Activated T-cell treated with anti-CD3 and anti-CD28 coated beads, Interleukin-2, amount 50 U/mL, for 48 hours (primary cell): Measurements from ENCODE around the gene FAM177B.
"Not testable (repeated sequence)": the region's sequence is repeated elsewhere in the genome, so short reads cannot be mapped to it uniquely, and the experiment has no call there.

ENCODE experiments used
- DNase-seq, 2 experiments: peaks; one replicate each; pipeline ENCODE4 v3.0.0-alpha.2; 2020

Gene FAM177B

DNA sequence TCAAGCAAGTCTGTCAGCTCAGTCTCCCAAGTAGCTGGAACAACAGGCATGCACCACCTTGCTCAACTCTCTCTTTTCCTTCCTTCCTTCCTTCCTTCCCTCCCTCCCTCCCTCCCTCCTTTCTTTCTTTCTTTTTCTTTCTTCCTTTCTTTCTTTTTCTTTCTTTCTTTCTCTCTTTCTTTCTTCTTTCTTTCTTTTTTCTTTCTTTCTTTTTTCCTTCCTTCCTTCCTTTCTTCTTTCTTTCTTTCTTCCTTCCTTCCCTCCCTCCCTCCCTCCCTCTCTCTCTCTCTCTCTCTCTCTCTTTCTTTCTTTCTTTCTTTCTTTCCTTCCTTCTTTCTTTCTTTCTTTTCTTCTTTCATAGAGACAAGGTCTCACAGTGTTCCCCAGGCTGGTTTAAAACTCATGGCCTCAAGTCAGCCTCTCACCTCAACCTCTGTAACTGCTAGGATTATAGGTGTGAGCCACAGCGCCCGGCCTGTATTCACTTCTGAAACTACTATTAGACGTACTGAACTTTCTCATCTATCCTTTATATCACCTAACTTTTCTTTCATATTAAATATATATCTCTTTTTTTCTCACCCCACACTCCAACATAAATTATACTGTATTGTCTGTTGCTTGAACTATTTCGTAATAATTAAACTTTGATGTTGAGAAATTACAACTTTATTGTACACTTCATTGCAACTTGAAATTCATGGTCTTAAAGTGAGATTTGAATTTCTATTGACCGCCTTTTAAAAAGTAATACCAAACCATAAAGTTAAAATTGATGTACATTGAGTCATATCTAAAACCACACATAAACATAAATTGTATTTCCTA is 4.8 kb downstream of the FAM177B start:
- not testable (repeated sequence) for DNase-seq

- no peak for DNase-seq
Observed at GRCh38 chr1:222749927-222750326, 12.9 kb downstream of the FAM177B start.

- DNase-seq: no peak
Observed at GRCh38 chr1:222750651-222751050, 13.6 kb downstream of the FAM177B start.

- DNase-seq: no peak
Observed at GRCh38 chr1:222751255-222751654, 14.3 kb downstream of the FAM177B start.

- no peak for DNase-seq
Observed at GRCh38 chr1:222754366-222755139, 17.6 kb downstream of the FAM177B start.

- no peak for DNase-seq
Observed at GRCh38 chr1:222757646-222758268, 20.8 kb downstream of the FAM177B start.

DNA sequence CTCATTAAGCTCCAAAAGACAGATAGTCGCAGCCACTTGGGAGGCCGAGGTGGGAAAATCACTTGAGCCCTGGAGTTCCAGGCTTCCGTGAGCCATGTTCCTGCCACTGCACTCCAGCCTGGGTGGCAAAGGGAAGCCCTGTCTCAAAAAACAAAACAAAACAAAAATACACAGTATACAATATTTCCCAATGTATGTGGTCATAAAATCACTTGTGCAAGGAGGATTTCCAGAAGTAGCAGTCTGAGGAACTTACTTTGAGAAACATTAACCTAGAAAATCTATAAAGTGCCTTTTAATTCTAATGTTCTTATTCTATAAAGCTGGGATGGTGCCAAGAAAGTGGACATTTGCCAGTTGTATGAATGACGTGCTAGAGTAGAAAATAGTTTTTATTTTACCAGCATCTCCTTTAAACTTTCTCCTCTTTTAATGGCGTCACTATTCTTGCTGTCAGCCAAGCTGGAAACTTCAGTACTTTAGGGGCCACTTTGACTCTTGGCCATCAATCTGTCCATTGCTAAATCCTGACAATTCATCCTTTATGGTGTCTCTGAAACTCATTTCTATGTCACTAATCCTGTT is 22.5 kb downstream of the FAM177B start:
- no peak for DNase-seq

DNA sequence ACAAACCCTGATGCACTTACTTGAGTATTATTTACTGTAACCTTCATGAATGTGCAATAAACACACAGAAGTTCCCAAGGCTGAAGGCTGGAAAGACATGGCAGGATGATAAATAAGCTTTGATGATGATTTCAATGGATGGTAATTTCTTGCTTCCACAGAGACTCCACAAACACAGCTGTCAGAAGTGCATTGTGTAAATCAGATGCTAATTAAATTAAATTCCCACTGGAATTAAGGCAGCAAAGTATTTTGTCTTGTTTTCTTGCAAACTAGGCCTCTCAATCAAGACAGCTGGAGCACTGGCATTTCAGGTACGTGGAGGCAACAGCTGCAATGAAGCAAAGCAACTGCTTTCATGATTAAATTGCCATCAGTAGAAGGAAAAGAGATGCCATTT is 24.1 kb downstream of the FAM177B start:
- DNase-seq: no peak

DNA sequence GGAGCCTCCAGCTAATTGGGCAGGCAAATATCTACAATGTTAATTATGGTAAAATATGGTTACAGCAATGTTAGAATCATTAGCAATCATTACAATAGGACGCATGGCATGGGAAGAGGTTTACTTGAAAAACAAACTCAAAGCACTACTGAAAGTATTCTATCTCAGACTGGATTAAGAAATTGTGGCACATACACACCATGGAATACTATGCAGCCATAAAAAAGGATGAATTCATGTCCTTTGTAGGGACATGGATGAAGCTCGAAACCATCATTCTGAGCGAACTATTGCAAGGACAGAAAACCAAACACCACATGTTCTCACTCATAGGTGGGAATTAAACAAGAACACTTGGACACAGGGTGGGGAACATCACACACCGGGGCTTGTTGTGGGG is 25.2 kb downstream of the FAM177B start:
- not testable (repeated sequence) for DNase-seq

DNA sequence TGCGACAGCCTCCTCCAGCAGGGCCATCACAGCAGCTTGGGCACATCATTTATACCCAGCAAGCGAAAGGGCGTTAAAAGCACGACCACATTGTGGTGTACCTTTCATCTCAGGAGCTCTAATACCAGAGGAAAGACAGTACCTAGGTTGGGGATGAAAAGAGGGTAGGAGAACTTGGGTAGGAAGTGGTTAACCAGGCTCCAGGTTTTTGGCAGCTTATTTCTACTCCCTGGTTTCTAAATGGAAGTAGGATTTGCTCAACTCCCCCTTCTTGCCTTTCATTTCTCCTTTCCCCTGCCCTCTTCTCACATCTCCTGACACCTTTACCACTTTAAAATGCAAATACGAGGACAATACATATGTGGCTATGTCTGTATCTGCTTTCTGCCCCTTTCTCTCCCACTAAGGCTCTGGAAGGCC is 30.2 kb downstream of the FAM177B start:
- no peak for DNase-seq

- DNase-seq: no peak
Observed at GRCh38 chr1:222768592-222768991, 31.6 kb downstream of the FAM177B start.

- DNase-seq: no peak
Observed at GRCh38 chr1:222769181-222769580, 32.2 kb downstream of the FAM177B start.

GRCh38 chr1:222769971-222770620 is 33.1 kb downstream of the FAM177B start:
- no peak for DNase-seq

- DNase-seq: no peak
Observed at GRCh38 chr1:222772996-222773379, 36.0 kb downstream of the FAM177B start.

- no peak for DNase-seq
Observed at GRCh38 chr1:222777463-222777862, 40.5 kb downstream of the FAM177B start.

GRCh38 chr1:222777977-222778376 is 41.0 kb downstream of the FAM177B start:
- DNase-seq: no peak

GRCh38 chr1:222781251-222781650 is 44.2 kb downstream of the FAM177B start:
- DNase-seq: no peak

GRCh38 chr1:222783051-222783450 is 46.0 kb downstream of the FAM177B start:
- DNase-seq: no peak

- DNase-seq: no peak
Observed at GRCh38 chr1:222784371-222784770, 47.4 kb downstream of the FAM177B start.

- no peak for DNase-seq
Observed at GRCh38 chr1:222784916-222785315, 47.9 kb downstream of the FAM177B start.

DNA sequence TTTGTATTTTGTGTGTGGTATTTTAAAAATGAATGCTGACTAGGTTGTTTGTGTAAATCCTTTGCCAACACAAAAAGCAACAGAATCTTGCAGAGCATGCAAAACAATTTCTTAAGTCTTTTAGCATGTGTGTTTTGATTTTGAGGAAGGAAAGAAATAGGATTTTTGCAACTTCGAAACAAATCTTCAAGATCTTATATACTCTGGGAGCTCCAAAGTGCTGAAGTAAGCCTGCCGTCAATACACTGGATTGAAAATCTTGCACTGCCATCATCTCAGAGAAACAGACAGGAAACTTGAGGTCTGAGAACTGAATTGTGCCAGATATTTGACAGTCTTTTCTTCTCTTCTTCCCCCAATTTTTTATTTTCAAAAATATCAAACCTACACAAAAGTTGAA is 48.5 kb downstream of the FAM177B start:
- no peak for DNase-seq

DNA sequence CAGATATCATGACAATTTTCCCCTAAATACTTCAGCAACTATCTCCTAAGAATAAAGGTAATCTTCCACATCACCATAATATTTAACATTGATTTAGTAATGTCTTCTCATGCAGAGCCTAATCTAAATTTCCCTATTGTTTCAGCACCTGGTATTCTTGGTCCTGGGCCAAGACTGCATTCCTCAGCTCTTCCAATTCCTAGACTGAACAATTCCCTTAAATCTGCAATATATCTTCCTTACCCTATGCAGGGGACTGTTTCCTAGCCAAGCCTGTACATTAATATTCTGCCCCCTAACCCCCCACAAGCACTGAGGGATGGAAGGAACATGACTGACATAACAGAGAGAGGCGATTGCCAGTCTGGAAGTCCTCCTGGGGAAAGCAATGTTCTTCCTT is 49.1 kb downstream of the FAM177B start:
- no peak for DNase-seq

DNA sequence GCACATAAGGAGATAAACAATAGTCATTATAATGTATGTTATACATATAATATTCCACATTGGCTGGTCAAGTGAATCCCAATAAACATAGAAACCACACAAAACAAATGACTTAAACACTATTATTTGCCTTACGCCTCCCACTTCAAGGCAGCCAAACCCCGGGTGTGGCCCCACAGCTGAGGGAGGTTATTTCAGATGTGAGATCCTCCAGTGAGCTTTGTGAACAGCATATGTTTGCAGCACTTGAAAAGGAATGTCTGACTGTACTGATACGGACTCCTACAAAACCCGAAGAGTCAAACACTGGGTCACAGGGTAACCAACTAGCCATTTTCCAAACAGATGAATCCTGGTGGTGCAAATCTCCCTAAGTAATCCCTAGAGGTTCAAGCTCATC is 50.7 kb downstream of the FAM177B start:
- DNase-seq: no peak
